HG02938 (cell line): ENCODE data around the gene WDR70.
"Not testable (repeated sequence)": the region's sequence is repeated elsewhere in the genome, so short reads cannot be mapped to it uniquely, and the experiment has no call there.

Experiments
- ATAC-seq: cut with Tn5 transposase; IDR thresholded peaks from one replicate; pipeline ENCODE4 v1.9.1; 2021; ENCODE audit warnings: mild to moderate bottlenecking, moderate library complexity; ENCODE audit not compliant: unreplicated experiment

WDR70 gene

DNA sequence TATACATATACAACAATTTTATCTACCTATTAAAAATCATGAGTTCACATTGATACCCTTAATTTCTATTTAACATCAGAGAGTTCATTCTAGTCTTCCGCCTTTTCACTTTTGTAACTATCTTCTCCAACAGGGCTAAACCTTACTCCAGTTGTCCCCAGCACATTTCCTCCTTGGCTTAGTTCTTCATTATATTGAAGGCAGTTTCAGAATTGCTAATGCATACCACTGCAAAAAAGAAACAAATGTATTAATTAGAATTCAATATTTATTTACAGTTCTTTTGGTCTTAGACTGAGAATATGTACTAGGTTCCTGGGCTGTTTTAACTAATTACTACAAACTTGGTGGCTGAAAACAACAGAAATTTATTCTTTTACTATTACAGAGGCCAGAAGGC is 132.5 kb downstream of the WDR70 start:
- ATAC-seq: no peak

DNA sequence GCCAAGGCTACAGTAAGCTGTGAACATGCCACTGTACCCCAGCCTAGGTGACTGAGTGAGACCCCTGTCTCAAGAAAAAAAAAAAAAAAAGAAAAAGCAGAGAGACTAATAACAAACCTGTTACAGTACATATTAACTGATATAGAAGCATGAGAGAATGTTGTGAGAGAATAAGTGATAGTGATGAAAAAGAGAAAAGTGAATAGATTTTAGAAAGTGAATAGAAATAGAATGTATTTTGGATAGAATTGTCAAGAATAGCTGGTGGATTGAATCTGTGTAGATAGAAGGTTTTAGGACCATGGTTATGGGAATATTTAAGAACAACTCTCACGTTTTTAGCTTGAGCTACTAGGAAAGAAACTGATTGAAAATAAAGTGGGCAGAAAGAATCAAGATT is 135.8 kb downstream of the WDR70 start:
- ATAC-seq: no peak

DNA sequence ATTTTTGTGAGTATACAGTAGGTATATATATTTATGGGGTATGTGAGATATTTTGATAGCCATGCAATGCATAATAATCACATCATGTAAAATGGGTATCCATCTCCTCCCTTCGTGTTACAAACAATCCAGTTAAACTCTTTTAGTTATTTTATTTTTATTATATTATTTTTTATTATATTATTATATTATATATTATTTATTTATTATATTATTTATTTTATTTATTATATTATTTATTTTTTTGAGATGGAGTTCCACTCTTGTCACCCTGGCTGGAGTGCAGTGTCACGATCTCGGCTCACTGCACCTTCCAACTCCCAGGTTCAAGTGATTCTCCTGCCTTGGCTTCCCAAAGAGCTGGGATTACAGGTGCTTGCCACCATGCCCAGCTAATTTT is 138.6 kb downstream of the WDR70 start:
- no peak for ATAC-seq

DNA sequence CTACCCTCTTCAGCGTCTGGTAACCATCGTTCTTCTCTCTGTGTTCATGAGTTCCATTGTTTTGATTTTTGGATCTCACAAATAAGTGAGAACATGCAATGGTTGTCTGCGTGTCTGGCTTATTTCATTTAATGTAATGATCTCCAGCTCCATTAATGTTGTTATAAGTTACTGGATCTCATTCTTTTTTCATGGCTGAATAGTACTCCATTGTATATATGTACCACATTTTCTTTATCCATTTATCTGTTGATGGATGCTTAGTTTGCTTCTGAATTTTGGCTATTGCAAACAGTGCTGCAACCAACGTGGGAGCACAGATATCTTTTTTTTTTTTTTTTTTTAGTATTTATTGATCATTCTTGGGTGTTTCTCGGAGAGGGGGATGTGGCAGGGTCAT is 139.2 kb downstream of the WDR70 start:
- not testable (repeated sequence) for ATAC-seq

DNA sequence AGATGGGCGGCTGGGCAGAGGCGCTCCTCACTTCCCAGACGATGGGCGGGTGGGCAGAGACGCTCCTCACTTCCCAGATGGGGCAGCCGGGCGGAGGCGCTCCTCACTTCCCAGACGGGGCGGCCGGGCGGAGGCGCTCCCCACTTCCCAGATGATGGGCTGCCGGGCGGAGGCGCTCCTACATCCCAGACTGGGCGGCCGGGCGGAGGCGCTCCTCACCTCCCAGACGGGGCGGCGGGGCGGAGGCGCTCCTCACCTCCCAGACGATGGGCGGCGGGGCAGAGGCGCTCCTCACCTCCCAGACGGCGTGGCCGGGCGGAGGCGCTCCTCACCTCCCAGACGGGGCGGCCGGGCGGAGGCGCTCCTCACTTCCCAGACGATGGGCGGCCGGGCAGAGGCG is 140.2 kb downstream of the WDR70 start:
- ATAC-seq: no peak

DNA sequence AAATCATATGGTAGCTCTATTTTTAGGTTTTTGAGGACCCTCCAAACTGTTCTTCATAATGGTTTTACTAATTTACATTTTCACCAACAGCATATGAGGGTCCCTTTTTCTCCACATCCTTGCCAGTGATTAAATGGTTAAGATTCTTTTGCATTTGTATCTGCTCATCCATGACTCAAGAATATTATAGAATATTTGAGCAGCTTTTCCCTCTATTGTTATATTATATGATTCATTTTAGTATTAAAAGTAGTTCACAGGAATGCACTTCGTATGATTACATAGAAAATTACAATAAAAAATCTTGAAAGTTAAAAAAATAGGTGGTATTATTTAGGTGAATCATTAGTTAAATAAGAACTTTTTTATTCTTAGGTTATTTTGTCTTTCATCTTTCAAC is 140.7 kb downstream of the WDR70 start:
- no peak for ATAC-seq

DNA sequence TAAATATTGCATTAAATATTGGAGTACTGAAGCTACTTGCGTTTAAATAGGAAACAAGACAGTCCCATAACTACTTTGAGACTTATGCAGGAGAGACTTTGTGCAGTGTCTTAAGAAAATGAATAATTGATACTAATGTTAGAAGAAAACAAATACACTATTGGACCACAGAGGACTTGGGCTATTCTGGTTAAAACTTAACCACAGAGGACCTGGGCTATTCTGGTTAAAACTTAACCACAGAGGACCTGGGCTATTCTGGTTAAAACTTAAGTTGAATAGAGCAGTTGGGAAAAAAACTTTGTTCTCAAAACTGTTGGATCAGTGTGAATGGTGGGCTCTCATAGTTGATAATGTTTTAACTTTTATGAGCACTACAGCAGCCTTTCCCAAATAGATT is 141.7 kb downstream of the WDR70 start:
- ATAC-seq: no peak

DNA sequence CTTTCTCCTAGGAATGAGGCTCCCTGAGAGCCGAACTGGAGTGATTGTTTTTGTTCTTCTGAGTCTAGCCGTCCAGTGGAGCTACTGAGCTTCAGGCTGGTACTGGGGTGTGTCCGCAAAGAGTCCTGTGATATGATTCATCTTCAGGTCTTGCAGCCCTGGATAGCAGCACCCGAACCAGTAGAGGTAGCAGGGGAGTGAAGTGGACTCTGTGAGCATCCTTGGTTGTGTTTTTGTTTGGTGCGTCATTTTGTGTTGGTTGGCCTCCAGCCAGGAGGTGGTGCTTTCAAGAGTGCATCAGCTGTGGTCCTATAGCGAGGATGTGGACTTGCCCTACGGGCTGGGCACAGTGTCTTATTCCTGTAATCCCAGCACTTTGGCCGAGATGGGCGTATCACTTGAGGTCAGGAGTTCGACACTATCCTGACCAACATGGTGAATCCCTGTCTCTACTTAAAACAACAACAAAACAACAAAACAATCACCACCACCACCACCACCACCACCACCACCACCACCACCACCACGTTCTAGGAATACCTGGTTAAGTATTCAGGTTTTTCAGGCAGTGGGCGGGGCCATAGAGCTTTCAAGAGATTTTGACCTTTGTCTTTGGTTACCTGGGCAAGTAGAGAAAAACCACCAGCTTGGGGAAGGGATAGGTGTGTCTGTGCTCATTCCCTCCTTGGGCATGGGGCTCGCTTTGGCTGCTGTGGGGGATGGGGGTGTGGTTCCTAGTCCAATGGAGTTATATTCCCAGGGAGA is 154.0 kb downstream of the WDR70 start:
- ATAC-seq: no peak

DNA sequence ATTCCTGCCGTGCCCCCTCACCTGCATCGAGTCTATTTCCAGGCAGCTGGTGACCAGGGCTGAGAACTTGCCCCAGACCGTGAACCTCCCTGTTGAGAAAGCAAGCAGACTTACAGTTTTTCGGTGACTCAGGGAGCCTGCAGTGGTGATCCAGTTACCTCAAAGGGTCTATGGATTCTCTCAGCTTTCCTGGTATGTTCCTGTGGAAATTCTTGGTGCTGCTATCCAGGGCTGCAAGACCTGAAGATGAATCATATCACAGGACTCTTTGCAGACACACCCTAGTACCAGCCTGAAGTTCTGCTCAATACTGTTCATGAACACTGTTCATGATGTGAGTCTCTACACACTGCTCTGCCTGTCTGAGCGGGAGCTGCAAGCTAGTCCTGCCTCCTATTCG is 154.7 kb downstream of the WDR70 start:
- ATAC-seq: no peak

DNA sequence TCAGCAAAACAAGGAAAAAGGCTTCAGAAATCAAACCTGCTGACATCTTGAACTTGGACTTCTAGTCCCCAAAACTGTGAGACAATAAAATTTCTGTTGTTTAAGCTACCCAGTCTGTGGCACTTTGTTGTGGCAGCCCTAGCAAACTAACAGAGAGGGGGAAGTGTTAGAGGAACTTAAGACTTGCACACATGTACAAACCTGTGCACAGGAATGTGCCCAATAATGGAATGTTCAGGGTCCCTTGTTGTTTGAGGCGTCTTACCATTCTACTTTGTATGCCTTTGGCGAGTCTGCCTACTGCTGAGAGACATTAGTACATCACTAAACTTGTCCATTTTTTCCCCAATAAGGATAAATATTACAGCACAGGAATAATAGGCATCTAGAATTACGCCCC is 160.3 kb downstream of the WDR70 start:
- ATAC-seq: no peak

DNA sequence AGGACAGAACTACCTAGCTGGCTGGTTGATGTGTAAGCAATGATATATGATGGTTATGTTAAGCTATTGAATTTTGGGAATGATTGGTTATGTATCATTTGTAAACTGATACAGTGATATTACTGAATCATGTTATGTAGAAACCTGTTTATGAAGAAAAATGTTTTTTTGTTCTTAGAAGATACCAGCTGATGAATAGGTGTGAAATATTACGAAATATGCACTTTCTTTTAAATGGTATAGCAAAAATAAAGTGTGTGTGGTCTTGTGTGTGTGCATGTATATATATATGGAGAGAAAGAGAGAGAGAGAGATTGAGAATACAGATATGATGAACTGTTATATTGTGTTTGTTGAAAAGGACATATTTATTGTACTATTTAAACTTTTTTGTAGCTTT is 164.1 kb downstream of the WDR70 start:
- ATAC-seq: no peak

DNA sequence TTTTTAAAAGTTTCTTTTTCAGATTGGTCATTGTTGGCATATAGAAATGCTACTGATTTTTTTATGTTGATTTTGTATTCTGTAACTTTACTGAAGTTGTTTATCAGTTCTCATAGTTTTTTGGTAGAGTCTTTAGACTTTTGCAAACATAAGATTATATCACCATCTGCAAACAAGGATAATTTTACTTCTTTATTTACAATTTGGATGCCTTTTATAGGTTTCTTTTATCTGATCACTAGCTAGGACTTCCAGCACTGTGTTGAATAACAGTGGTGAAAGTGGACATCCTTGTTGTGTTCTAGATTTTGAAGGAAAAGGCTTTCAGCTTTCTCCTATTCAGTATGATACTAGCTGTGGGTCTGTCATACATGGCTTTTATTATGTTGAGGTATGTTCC is 170.3 kb downstream of the WDR70 start:
- no peak for ATAC-seq

DNA sequence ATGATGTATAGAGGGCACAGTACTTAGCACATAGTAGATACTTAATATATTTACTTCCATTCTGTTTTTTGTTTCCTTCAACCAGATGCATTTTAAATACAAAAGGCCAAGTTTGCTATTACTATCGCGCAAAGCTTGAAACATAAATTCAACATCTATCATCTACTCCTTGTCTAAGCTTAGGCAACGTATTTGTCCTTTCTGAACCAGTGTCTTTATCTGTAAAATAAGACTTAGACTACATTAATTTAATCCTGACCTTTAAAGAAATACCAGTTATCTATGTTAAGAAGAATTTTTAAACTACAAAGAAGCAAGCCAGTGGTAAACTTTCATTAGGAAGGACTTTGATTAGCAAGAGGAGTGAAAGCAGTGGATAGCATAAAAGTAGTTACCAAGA is 173.0 kb downstream of the WDR70 start:
- no peak for ATAC-seq

DNA sequence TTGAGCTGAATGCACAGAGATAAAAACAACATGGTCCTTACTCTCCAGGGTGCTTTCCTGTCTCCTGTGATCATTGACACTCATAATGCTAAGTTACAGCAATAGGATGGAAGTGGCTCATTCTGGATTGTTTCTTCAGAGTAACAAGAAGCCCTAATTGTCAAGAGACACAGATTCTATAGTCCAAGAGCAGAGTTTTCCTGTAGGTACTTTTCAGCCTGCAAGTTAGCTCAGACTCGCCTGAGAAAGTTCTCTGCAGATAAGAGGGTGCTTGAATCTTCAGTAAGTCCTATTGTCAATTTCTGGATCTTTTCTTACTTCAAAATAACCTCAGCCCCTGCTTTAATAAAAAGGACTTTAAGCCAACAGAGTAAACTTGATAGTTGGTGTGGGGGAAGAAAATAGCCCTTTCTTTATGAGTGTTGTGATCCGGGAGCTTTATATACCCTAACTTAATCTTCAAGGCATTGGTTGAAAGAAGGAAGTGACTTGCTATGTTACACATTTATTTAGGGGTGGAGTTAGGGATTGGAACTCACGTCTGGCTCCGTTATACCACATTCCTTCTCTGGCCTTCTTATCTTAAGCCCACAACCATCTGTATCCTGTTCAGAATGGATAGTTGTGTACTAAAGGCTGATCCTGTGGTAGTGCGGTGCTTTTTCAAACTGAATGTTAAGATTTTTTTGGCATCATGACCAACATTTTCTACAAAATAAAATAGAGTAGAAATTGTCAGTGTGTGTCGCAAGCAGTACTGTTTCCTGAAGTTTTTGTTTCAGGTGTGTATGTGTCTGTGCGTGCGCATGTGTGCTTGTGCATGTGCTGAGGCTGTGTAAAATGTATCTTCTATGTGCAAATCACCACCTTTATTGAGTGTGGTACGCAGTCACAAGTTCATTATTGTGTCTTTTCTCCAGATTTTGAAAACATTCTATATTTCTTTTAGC is 173.9 kb downstream of the WDR70 start:
- ATAC-seq: no peak

DNA sequence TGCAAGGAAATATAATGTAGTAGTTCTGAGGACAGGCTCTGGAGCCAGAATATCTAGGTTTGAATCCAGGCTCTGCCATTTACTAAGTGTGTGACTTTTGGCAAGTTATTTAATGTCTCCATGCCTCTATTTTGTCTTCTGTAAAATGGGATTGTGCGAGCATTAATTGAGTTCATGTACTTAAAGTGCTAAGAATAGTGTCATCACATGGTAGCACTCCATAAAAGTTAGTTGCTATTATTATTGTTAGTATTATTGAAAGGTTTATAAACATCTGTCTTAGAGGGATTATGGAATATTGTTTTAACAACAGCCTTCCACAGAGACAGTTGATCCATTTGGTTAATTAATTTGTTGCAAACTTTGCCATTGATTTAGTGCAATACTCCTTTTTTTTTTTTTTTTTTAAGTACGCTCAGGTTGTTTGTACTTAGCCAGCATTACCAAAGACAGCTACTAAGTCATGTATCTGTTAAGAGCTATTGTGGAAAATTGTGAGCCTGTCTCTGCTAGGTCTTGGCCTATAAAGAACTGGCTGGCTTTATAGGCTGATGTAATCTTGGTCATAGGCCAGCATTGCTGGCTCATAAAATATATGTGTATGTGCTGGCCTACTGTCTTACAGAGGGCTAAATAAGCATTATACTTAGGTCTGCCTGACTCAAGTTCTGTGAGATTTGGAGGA is 174.7 kb downstream of the WDR70 start:
- ATAC-seq: no peak

DNA sequence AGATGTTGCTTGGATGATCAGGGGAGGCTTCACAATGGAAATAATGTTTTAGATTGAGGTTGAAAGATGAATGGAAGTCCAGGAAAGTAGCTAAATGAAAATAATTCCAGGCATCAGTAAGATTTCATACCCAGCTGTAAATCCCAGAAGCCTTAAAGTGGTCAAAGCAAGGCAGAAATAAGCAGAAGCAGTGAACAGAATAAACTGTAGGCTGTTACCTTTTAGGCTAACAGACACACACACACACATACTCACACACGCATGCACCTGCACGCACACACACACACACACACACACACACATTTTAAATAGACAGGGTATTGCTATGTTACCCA is 175.3 kb downstream of the WDR70 start:
- no peak for ATAC-seq

DNA sequence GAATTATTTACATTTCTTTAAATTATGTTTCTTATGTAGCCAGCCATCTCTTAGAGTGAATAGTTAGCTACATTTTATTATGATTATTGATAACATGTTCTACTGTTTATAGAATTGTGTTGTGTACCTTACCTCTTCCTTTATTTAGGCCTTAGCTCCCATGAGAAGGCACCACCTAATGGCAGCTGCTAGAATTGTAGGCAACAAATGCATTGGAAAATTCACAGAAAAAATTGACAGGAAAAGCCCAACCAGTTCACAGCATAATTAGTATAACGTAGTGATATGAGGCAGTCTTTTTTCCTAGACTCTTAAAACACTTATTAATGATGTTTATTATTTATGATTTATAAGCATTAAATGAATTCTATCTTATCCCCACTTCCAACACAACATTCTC is 175.8 kb downstream of the WDR70 start:
- ATAC-seq: no peak

DNA sequence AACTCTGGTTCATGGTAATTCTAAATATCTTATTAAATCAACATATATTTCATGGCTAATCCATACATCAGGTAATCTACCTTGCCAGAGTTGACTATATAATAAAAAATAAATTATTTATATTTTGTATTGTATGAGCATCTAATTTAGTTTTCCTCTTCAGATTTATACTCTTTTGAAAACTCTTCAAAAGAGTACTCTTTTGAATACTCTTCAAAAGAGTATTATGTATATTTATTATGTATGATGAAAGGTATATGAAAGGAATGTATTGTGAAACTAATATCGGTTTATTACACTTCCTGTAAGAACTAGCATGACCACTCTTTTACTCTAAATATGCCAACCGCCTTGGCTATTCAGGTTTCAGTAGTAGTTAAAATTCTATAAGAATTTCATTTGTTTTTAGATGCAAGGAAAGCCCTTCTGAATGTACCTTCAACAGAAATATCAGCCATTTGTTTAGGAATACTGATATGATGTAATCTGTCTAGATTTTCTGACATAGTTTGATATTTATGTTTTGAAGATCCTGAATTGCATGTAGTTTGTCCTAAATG is 178.7 kb downstream of the WDR70 start:
- ATAC-seq: no peak

DNA sequence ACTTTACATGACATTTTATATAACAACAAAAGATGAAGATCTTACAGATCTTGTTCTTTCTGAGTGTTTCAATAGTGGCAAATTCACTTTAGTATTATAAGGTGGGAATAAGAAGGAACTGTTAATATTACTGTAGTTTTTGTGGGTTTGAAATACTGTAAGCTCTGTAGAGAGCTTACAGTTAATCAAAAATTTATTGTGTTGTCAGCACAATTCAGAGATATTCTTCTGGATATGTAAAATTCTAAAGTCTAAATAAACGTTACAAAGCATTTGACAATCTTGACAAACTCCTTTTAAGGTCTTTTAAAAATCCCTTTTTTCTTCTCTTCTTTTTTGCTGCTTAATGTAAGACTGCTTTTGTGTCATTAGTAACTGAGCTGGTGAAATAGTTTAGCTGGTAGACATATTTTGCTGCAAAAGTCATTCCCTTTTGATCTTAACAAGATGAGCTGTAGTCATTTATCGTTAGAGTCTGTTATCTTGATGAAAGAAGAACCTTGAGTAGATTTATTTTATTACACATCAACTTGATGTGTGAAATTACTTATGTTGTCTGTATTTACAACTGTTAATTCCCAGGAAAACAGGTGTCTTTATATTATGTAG is 186.0 kb downstream of the WDR70 start:
- ATAC-seq: no peak

DNA sequence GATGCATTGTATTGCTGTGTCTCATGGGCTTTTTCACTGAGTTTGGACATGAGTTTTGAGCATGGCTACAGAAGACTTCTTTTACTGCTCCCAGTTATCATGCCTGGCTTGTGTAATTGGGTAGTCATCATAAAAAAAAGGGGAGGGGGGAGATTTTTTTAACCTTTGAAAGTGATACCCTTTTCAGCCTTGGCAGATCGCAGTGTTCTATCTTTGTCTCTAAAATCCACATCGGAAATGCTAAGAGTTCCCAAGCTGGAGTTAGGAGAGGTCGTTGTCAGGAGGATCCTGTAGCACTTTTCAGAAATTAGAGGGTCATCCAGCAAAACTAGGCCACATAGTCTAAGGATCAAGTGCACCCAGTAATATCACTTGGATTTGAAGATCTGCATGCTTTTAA is 188.4 kb downstream of the WDR70 start:
- no peak for ATAC-seq
